Common myeloid progenitor, CD34-positive (primary cell): Measurements from ENCODE around the gene VRK3.
"Not testable (repeated sequence)": the region's sequence is repeated elsewhere in the genome, so short reads cannot be mapped to it uniquely, and the experiment has no call there.

Experiments used
- CTCF ChIA-PET: fragments of 350-600 bp; sonication (Branson Sonifier 250); formaldehyde crosslinking; loops from one replicate; lab custom pipeline; 2021; ENCODE audit warnings: antibody characterized with exemption; lab: Charles Lee
- POLR2A ChIA-PET: fragments of 350-600 bp; sonication (Branson Sonifier 250); formaldehyde crosslinking; loops from one replicate; lab custom pipeline; 2021; ENCODE audit warnings: antibody characterized with exemption; lab: Charles Lee
- DNase-seq, 3 donors: peaks; one replicate each; pipeline versions ENCODE4 v3.0.0 to v3.0.0-alpha.2; 2013
- H3K27ac ChIP-seq, 2 experiments: 1 replicate in 1 of 2; 2 replicates in 1 of 2; pipeline ENCODE4 v1.7.0; 2013; ENCODE audit warnings: inconsistent platforms in 2 of 2, low read length in 2 of 2, mild to moderate bottlenecking in 2 of 2, low read depth in 1 of 2, moderate library complexity in 1 of 2; ENCODE audit not compliant: severe bottlenecking in 2 of 2, insufficient read depth in 1 of 2, poor library complexity in 1 of 2
- H3K27me3 ChIP-seq, 5 experiments: replicated peaks in 2 of 5; 1 replicate in 3 of 5; 2 replicates in 2 of 5; pipeline versions ENCODE4 v1.6.1 to v1.7.0; 2013; ENCODE audit warnings: low read length in 4 of 5, mild to moderate bottlenecking in 2 of 5, moderate library complexity in 2 of 5, inconsistent platforms in 1 of 5; ENCODE audit not compliant: insufficient read depth in 5 of 5, control insufficient read depth in 4 of 5
- H3K36me3 ChIP-seq, 4 experiments: 1 replicate in 2 of 4; 2 replicates in 2 of 4; pipeline versions ENCODE4 v1.6.1 to v1.7.0; 2013; ENCODE audit warnings: low read length in 3 of 4, control low read depth in 1 of 4, mild to moderate bottlenecking in 1 of 4; ENCODE audit not compliant: control insufficient read depth in 4 of 4, insufficient read depth in 4 of 4
- H3K4me1 ChIP-seq, 4 experiments: 1 replicate in 3 of 4; 2 replicates in 1 of 4; pipeline versions ENCODE4 v1.6.1 to v1.7.1; 2013; ENCODE audit warnings: low read length in 3 of 4, mild to moderate bottlenecking in 3 of 4, control low read depth in 1 of 4, inconsistent platforms in 1 of 4, moderate library complexity in 1 of 4; ENCODE audit not compliant: control insufficient read depth in 4 of 4, insufficient read depth in 4 of 4; ENCODE audit errors: control extremely low read depth in 1 of 4
- H3K4me3 ChIP-seq, 7 experiments: 1 replicate in 4 of 7; 2 replicates in 3 of 7; pipeline versions ENCODE4 v1.5.1 to v1.7.0; 2013; ENCODE audit warnings: mild to moderate bottlenecking in 7 of 7, low read length in 6 of 7, moderate library complexity in 6 of 7, inconsistent platforms in 2 of 7, low read depth in 2 of 7, control low read depth in 1 of 7; ENCODE audit not compliant: insufficient read depth in 4 of 7, control insufficient read depth in 1 of 7; ENCODE audit errors: extremely low read depth in 1 of 7
- H3K9me3 ChIP-seq, 5 experiments: 1 replicate in 4 of 5; 2 replicates in 1 of 5; pipeline versions ENCODE4 v1.6.1 to v1.7.1; 2013; ENCODE audit warnings: low read length in 4 of 5, mild to moderate bottlenecking in 2 of 5, inconsistent platforms in 1 of 5, low read depth in 1 of 5, moderate library complexity in 1 of 5; ENCODE audit not compliant: control insufficient read depth in 4 of 5, insufficient read depth in 2 of 5; ENCODE audit errors: control extremely low read depth in 1 of 5
- WGBS: methylation state at CpG from one replicate; pipeline ENCODE4 v1.1.5; 2013; ENCODE audit not compliant: insufficient coverage; 5-methylcytosine and 5-hydroxymethylcytosine counted together

Gene VRK3

GRCh38 chr19:50058425-50058824 lies 33.3 kb upstream of the VRK3 start:
- H3K9me3 ChIP-seq = peaks cover 2 to 24% (median 21%) of the 10 kb centered on the region in 5 experiments
- H3K27ac ChIP-seq = no peak overlapping the region
- ChIA-PET POLR2A (no interaction called here), CTCF (interaction anchor here (0.6 kb wide), 1 partner anchor 61 kb away, joined by 3 read pairs; no protein-coding TSS in a partner anchor)
- no CpG with 5 or more reads among the region's 2 CpGs for WGBS
- H3K27me3 ChIP-seq = no peaks in the 10 kb centered on the region
- no peaks in the 10 kb centered on the region for H3K36me3 ChIP-seq
- no peak overlapping the region for H3K4me3 ChIP-seq
- no peaks in the 10 kb centered on the region for H3K4me1 ChIP-seq
- no peak for DNase-seq

DNA sequence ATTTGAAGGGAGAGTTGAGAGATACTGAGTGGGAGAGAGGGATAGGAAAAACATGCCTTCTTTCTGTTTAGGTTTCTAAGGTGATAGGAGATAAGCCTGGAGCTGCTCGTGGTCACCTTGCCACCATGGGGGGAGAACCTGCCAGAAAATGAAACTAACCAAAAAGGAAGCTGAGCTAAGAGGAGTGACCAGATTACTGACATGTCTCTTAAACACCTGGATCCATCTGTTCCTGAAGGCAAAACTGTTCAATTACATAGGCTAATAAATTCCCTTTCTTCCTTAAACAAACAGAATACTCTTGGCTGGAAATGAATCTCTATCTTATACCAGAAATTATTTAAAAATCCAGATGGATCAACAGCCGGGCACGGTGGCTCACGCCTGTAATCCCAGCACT lies 27.9 kb upstream of the VRK3 start:
- Histone ChIP-seq H3K9me3 (peaks cover 0 to 13% (median 2%) of the 10 kb centered on the region in 5 experiments), H3K4me3 (no peak overlapping the region), H3K27me3 (peaks cover 0 to 5% (median 0%) of the 10 kb centered on the region in 5 experiments), H3K36me3 (no peaks in the 10 kb centered on the region), H3K27ac (no peak overlapping the region), H3K4me1 (peaks cover 0 to 9% (median 6%) of the 10 kb centered on the region in 4 experiments)
- no peak for DNase-seq
- ChIA-PET POLR2A (no interaction called here), CTCF (no interaction called here)
- no CpG with 5 or more reads among the region's 4 CpGs for WGBS

DNA sequence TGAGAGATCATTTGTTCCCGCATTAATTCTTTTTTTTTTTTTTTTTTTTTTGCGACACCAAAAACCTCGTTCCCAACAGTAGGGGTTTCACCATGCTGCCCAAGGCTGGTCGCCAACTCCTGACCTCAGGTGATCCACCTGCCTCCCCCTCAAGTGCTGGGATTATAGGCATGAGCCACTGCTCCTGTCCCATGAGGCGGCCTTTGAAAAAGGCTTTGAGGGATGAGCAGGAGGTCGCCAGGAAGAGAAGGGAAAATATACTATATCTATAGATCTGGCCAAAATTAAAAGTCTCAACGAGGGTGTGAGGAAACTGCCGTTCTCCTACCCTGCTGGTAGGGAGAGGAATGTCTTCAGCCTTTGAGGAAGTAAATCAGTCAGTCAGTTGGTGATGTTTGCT lies 26.8 kb upstream of the VRK3 start:
- H3K36me3 ChIP-seq = peaks cover 0 to 7% (median 6%) of the 10 kb centered on the region in 4 experiments
- POLR2A ChIA-PET = no interaction called here
- H3K27ac ChIP-seq = no peak overlapping the region
- CTCF ChIA-PET = no interaction called here
- peaks cover 0 to 9% (median 6%) of the 10 kb centered on the region in 4 experiments for H3K4me1 ChIP-seq
- H3K4me3 ChIP-seq = no peak overlapping the region
- WGBS = 100% methylated on average over 1 of the region's 8 CpGs
- DNase-seq = no peak
- peaks cover 0 to 5% (median 0%) of the 10 kb centered on the region in 5 experiments for H3K27me3 ChIP-seq
- H3K9me3 ChIP-seq = peaks cover 0 to 22% (median 2%) of the 10 kb centered on the region in 5 experiments

- H3K27ac ChIP-seq, H3K27me3 ChIP-seq, DNase-seq, CTCF ChIA-PET, POLR2A ChIA-PET, H3K4me1 ChIP-seq: not testable (repeated sequence)
- 26% methylated on average over 11 of the region's 16 CpGs for WGBS
- peaks cover 4 to 28% (median 7%) of the 10 kb centered on the region in 5 experiments for H3K9me3 ChIP-seq
- H3K4me3 ChIP-seq = peak overlapping the region in 6 of 7 experiments; percentile 47 to 80 (median 65)
- H3K36me3 ChIP-seq = peaks cover 4 to 13% (median 9%) of the 10 kb centered on the region in 4 experiments
These were observed 26.2 kb upstream of the VRK3 start for GRCh38 chr19:50051228-50051895.

GRCh38 chr19:50050406-50051227 lies 25.4 kb upstream of the VRK3 start:
- H3K27ac ChIP-seq = peak overlapping the region in 1 of 2 experiments; percentile 71
- H3K4me3 ChIP-seq = peak overlapping the region; percentile 2 to 80 (median 63)
- DNase-seq = peak; percentile 78 to 90 (median 87)
- WGBS = 3% methylated on average over 38 of the region's 52 CpGs
- peaks cover 0 to 5% (median 0%) of the 10 kb centered on the region in 5 experiments for H3K27me3 ChIP-seq
- H3K9me3 ChIP-seq = peaks cover 4 to 35% (median 15%) of the 10 kb centered on the region in 5 experiments
- ChIA-PET POLR2A (no interaction called here), CTCF (no interaction called here)
- peaks cover 5 to 21% (median 17%) of the 10 kb centered on the region in 4 experiments for H3K36me3 ChIP-seq
- peaks cover 0 to 9% (median 6%) of the 10 kb centered on the region in 4 experiments for H3K4me1 ChIP-seq

GRCh38 chr19:50047671-50048070 lies 22.5 kb upstream of the VRK3 start:
- Histone ChIP-seq H3K36me3 (peaks cover 26 to 50% (median 43%) of the 10 kb centered on the region in 4 experiments), H3K9me3 (peaks cover 8 to 62% (median 41%) of the 10 kb centered on the region in 5 experiments), H3K27me3 (peaks cover 0 to 5% (median 0%) of the 10 kb centered on the region in 5 experiments), H3K4me1 (peaks cover 0 to 9% (median 6%) of the 10 kb centered on the region in 4 experiments), H3K4me3 (no peak overlapping the region), H3K27ac (no peak overlapping the region)
- CTCF ChIA-PET = interaction anchor here (0.6 to 1.7 kb wide), 4 partner anchors 9 to 1141 kb away, joined by 3 to 5 read pairs (median 4); no protein-coding TSS in a partner anchor
- POLR2A ChIA-PET = no interaction called here
- DNase-seq = no peak
- WGBS = 100% methylated on average over 4 of the region's 4 CpGs
